ENCODE measurements around the gene RGMA.

The RGMA gene

DNA sequence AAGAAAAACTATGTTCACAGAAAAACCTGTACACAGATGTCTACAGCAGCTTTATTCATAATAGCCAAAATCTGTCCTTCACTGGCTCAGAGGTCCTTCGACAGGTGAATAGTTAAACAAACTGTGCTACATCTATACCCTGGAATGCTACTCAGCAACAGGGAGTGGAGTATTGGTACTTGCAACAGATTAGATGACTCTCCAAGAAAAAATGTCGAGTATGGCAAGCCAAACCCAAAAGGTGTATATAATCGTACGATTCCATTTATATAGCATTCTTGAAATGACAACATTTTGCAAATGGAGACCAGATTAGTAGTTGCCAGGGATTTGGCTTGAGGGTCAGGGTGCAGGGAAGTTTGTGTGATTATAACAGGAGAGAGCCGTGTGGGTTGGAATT lies 22.4 kb upstream of the RGMA start:
- ATAC-seq (replicated peaks) (no peak), DNase-seq (no peak)
- H3K4me3 Mint-ChIP-seq, result no peak overlapping the region
- H3K27me3 Mint-ChIP-seq, result peaks cover 70 to 84% of the 10 kb centered on the region in 2 donors
- no peaks in the 10 kb centered on the region for H3K9me3 Mint-ChIP-seq
- H3K36me3 Mint-ChIP-seq (ENCODE audit: insufficient read depth), result no peaks in the 10 kb centered on the region
- H3K27ac Mint-ChIP-seq, result no peak overlapping the region
- peaks cover 4% of the 10 kb centered on the region in 2 donors for H3K4me1 Mint-ChIP-seq (ENCODE audit: low read depth in 2 of 2)

DNA sequence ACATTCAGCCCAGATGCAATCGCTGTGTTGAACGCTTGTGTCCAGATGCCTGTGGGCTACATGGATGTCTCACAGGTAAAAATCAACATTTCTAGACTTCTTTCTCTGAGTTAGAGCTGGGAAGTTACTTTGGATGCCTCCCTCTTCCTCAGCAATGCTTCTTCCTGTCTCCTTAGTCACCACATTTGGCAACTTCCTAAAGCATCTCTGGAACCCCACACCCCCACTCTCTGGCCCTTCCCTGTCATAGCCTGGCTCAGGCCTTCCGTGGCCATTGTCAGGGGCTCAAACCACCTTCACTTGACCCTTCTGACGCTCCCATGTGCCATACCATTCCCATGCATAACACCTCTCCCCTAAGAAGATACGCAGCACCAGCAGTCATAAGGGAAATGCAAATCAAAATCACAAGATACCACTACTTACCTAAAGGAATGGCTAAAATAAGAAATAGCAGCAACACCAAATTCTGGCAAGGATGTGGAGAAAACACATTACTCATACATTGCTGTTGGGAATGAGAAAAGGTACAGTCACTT lies 21.6 kb upstream of the RGMA start:
- Mint-ChIP-seq H3K36me3 (ENCODE audit: insufficient read depth) (no peaks in the 10 kb centered on the region), H3K4me1 (ENCODE audit: low read depth in 2 of 2) (peaks cover 4% of the 10 kb centered on the region in 2 donors), H3K4me3 (peak overlapping the region in 1 of 2 donors; percentile 8), H3K27ac (no peak overlapping the region), H3K9me3 (no peaks in the 10 kb centered on the region), H3K27me3 (peaks cover 71 to 87% of the 10 kb centered on the region in 2 donors)
- ATAC-seq (replicated peaks) (no peak), DNase-seq (no peak)

DNA sequence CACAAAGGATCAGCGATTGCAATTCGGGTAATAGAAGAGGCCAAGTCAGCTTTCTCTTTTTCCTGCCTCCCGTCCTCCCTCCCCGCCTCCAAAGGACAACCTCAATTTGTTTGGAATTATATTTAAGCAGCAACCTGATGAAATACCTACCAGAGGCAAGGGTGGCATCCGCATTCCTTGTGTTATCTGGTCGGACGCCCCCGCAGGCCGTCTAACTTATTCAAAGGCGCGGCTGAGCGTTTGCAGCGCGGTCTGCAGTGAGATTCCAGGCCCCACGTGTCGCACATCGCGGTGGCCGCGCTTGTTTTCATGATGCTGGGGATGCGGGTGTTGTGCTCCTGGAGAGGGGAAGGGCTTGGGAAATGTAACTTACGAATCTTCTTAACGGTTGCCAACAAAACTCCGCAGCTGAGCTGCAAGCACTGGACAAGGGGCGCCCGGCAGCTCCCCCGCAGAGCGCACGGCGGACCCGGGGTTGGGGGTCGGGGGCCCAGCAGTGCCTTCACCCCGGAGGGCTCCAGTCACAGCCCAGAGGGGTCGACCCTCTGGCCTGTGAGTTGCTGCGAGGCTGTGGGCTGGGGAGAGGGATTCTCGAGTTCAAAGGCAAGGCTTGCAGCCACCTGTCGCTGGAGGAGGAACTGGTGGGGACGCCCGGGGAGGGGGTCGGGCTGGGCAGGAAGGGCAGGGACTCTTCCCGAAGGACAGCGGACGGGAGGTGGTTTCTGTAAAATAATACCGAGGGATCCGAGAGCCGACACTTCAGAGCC lies 20.5 kb upstream of the RGMA start:
- peak overlapping the region; percentile 41 to 55 for H3K4me3 Mint-ChIP-seq
- H3K4me1 Mint-ChIP-seq (ENCODE audit: low read depth in 2 of 2), result peaks cover 4% of the 10 kb centered on the region in 2 donors
- H3K27ac Mint-ChIP-seq, result no peak overlapping the region
- no peak for ATAC-seq (replicated peaks)
- no peaks in the 10 kb centered on the region for H3K9me3 Mint-ChIP-seq
- H3K27me3 Mint-ChIP-seq, result peaks cover 73 to 88% of the 10 kb centered on the region in 2 donors
- H3K36me3 Mint-ChIP-seq (ENCODE audit: insufficient read depth), result no peaks in the 10 kb centered on the region
- no peak for DNase-seq

DNA sequence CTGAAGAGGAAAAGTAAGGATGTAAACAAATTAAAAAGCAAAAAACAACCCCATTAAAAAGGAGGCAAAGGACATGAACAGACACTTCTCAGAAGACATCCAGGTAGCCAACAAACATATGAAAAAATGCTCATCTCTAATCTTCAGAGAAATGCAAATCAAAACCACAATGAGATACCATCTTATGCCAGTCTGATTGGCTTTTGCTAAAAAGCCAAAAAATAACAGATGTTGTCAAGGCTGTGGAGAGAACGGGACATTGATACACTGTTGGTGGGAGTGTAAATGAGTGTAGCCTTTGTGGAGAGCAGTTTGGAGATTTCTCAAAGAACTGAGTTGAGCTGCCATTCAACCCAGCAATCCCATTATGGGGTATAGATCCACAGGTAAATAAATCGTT lies 18.6 kb upstream of the RGMA start:
- Mint-ChIP-seq H3K27me3 (peaks cover 77 to 93% of the 10 kb centered on the region in 2 donors), H3K9me3 (no peaks in the 10 kb centered on the region), H3K4me1 (ENCODE audit: low read depth in 2 of 2) (peaks cover 4% of the 10 kb centered on the region in 2 donors), H3K36me3 (ENCODE audit: insufficient read depth) (no peaks in the 10 kb centered on the region), H3K27ac (no peak overlapping the region), H3K4me3 (no peak overlapping the region)
- DNase-seq (no peak), ATAC-seq (replicated peaks) (no peak)

DNA sequence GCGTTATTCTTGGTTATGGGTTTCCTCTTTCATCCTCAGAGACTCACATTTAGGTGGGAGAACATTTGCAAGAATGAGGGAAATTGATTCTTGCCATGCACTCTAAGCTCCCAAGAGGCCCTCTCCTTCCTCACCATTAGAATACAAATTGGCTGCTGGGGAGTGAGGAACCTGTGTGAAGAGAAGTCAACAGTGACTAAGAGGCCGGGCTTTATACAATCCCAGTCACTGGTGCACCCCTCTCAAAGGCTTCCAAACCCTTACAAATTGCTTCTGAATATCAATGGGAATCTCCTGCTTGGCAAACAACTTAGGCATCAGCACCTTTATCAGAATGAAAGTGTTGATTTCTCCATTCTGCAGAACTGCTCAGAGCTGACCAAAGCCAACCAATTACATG lies 16.5 kb upstream of the RGMA start:
- Mint-ChIP-seq H3K4me3 (no peak overlapping the region), H3K4me1 (ENCODE audit: low read depth in 2 of 2) (peaks cover 1 to 4% of the 10 kb centered on the region in 2 donors), H3K27me3 (peaks cover 60 to 78% of the 10 kb centered on the region in 2 donors), H3K27ac (no peak overlapping the region), H3K9me3 (no peaks in the 10 kb centered on the region), H3K36me3 (ENCODE audit: insufficient read depth) (no peaks in the 10 kb centered on the region)
- ATAC-seq (replicated peaks), result no peak
- no peak for DNase-seq

DNA sequence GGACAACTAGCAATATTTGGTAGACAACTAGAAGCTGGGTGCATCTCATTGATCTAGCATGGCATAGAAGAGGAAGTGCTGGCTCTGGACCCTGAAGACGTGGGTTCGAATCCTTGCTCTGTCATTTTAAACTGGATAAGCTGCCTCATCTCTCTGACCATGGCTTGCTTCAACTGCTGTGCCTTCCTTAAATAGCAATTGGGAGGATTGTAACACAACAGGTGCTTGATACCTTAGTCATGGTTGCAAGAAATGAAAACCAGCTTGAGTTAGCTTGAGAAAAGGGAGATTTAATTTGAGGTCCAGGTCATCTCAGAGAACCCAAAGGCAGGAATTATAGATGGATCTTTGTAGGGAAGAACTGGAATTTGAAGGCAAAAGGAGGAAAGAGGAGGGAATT lies 14.8 kb upstream of the RGMA start:
- DNase-seq (no peak), ATAC-seq (replicated peaks) (no peak)
- H3K36me3 Mint-ChIP-seq (ENCODE audit: insufficient read depth), result no peaks in the 10 kb centered on the region
- H3K4me1 Mint-ChIP-seq (ENCODE audit: low read depth in 2 of 2), result no peaks in the 10 kb centered on the region
- H3K27ac Mint-ChIP-seq, result no peak overlapping the region
- no peak overlapping the region for H3K4me3 Mint-ChIP-seq
- no peaks in the 10 kb centered on the region for H3K9me3 Mint-ChIP-seq
- peaks cover 55 to 79% of the 10 kb centered on the region in 2 donors for H3K27me3 Mint-ChIP-seq

DNA sequence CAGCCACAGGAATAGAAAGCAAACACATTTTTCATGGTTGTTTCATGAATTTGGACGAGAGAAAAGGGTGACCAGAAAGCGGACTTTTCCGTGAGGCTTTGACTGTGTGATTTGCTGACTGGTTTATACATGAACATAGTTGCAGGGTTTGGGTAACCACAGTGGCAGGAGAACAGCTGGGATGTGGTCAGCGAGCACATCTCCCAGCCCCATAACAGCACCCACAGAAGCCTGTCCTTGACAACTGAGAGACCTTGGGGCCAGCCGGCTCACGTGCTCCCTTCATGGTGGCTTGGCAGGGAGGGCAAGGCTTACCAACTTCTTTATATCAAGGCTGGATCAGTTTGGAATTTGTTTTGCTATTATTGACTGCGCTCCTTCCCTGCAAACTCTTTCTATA lies 13.2 kb upstream of the RGMA start:
- Mint-ChIP-seq H3K4me3 (no peak overlapping the region), H3K27ac (no peak overlapping the region), H3K4me1 (ENCODE audit: low read depth in 2 of 2) (no peaks in the 10 kb centered on the region), H3K9me3 (no peaks in the 10 kb centered on the region), H3K36me3 (ENCODE audit: insufficient read depth) (no peaks in the 10 kb centered on the region), H3K27me3 (peaks cover 40 to 63% of the 10 kb centered on the region in 2 donors)
- no peak for DNase-seq
- ATAC-seq (replicated peaks), result no peak

DNA sequence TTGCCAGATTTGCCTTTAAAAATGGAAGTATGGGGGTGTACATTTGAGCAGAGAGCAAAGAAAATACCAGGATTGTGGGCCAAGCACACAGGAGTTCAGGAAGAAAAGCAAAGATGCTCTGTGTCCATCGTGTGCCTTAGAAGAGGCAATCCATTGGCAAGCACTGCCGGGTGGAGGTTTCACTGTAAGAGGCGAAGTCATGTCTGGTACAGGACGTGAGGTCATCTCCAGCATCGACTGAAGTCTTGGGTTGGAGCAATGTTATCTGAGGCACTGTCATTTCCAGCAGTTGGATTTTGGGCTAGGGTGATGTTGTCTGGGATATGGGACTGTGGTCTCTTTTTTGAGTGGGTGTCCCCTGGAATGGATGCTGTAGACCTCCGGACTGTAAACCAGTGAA lies 4.8 kb upstream of the RGMA start:
- Mint-ChIP-seq H3K27me3 (peaks cover 19 to 23% of the 10 kb centered on the region in 2 donors), H3K27ac (no peak overlapping the region), H3K4me3 (no peak overlapping the region), H3K36me3 (ENCODE audit: insufficient read depth) (no peaks in the 10 kb centered on the region), H3K9me3 (no peaks in the 10 kb centered on the region), H3K4me1 (ENCODE audit: low read depth in 2 of 2) (peaks cover 0 to 7% of the 10 kb centered on the region in 2 donors)
- ATAC-seq (replicated peaks) (no peak), DNase-seq (no peak)

DNA sequence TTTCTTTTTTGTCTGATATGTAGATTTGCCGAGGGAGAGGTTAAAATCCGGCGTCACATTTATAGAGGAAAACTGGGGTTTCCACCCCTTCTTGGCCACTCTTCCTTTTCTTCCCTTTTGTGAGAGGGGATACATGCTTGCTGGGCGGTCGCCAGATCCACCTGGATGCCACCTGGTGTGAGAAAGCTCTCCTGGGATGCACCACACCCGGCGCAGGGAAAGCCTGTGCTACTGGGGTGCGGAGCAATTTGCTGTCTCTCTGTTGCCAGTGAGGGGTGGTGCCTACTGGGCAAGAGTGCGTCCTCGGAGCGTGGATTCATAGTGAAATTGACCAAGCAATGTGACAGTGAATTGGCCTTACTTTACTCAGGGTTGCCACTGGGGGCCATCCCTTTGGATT lies 2.5 kb upstream of the RGMA start:
- ATAC-seq (replicated peaks) (no peak), DNase-seq (no peak)
- H3K27ac Mint-ChIP-seq, result no peak overlapping the region
- no peaks in the 10 kb centered on the region for H3K9me3 Mint-ChIP-seq
- H3K36me3 Mint-ChIP-seq (ENCODE audit: insufficient read depth), result peaks cover 5% of the 10 kb centered on the region
- no peak overlapping the region for H3K4me3 Mint-ChIP-seq
- peaks cover 6 to 15% of the 10 kb centered on the region in 2 donors for H3K4me1 Mint-ChIP-seq (ENCODE audit: low read depth in 2 of 2)
- H3K27me3 Mint-ChIP-seq, result peaks cover 41 to 45% of the 10 kb centered on the region in 2 donors

DNA sequence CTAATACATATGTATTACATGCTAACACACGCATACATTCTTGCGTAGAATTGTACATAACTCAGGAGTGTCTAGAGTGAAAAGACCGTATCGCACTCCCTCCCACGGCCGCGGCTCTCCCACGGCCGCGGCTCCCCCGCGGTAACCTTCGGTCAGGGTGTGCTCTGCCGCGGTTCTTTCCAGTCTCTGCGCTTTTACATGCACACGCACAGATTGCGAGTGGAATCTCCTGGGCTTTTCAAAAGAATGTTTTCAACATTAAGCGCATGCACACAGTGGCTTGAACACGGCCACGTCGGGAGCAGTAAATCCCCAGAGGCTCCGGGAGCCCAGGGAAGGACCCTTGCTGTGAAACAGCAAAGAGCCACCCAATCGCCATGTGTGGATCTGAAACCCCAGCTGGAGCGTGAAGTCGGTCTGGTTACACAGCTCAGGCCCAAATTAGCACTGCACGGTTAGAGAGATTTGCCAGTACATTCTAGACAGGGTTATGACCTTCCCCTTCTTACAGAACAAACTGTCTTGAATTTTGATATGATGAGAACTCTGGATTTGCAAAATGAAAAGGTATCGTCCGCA lies 805 bp upstream of the RGMA start:
- H3K27ac Mint-ChIP-seq, result no peak overlapping the region
- H3K27me3 Mint-ChIP-seq, result peaks cover 57% of the 10 kb centered on the region in 2 donors
- peak overlapping the region; percentile 58 to 72 for H3K4me3 Mint-ChIP-seq
- DNase-seq, result no peak
- no peak for ATAC-seq (replicated peaks)
- peaks cover 7% of the 10 kb centered on the region for H3K36me3 Mint-ChIP-seq (ENCODE audit: insufficient read depth)
- H3K9me3 Mint-ChIP-seq, result no peaks in the 10 kb centered on the region
- H3K4me1 Mint-ChIP-seq (ENCODE audit: low read depth in 2 of 2), result peaks cover 6 to 13% of the 10 kb centered on the region in 2 donors

DNA sequence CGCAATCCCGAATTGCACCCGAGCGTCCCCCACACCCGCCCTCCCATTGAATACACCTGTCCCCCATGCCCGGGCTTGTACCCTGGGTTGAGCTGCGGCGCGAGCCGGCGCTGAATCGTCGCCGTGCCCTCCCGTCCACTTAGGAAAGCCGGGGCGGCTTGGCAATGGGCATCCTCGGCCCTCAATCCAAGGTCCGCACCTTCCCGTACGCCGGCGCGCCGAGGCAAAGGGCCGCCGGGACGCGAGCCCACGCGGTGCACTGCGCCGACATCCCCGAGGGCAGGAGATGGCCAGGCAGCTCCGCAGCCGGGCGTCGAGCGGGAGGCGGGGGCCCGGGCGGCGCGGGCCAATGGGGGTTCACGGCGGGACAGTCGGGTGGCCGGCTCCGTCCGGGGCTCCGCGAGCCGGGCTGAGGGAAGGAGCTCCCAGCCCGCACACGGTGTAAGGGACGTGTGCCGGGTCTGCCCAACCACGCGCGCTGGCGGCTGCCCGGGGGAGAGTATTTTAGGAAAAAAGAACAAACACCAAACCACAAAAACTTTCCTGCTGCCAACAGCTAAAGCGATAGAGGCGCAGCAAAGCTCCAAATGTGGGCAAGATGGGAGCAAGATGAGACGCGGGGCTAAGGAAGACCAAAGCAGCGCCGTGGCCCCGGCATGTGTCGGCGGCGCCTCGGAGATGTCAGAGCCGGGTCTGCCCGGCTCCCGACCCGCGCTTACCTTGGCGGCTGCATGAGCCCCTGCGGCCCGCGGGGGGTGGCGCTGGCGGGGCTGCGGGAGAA lies 621 bp downstream of the RGMA start:
- H3K4me3 Mint-ChIP-seq, result peak overlapping the region; percentile 79 to 87
- peaks cover 68 to 71% of the 10 kb centered on the region in 2 donors for H3K27me3 Mint-ChIP-seq
- peaks cover 7% of the 10 kb centered on the region for H3K36me3 Mint-ChIP-seq (ENCODE audit: insufficient read depth)
- peak overlapping the region in 1 of 2 donors; percentile 65 for H3K27ac Mint-ChIP-seq
- no peaks in the 10 kb centered on the region for H3K9me3 Mint-ChIP-seq
- peaks cover 6 to 13% of the 10 kb centered on the region in 2 donors for H3K4me1 Mint-ChIP-seq (ENCODE audit: low read depth in 2 of 2)
- DNase-seq (peak in 2 of 3 experiments; percentile 13 to 19), ATAC-seq (replicated peaks) (peak; percentile 41)

DNA sequence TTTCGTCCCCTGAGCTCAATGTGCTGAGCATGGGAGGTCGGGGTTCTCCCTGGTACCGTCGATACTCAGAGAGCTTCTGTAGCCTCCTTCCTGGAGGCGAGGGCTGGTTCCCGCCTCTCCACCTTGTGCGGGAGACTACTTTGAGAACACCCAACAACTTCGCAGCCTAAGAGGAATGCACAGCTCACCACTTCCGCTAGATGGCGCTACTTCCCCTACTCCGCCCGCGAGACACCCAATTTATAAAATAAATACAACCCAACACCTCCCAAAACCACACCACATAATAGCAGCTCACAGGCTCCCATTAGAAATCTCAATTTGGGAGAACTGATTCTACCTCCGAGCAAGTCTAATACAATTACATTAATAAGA lies 1.2 kb downstream of the RGMA start:
- Mint-ChIP-seq H3K9me3 (no peaks in the 10 kb centered on the region), H3K4me1 (ENCODE audit: low read depth in 2 of 2) (peaks cover 6 to 13% of the 10 kb centered on the region in 2 donors), H3K36me3 (ENCODE audit: insufficient read depth) (peaks cover 7% of the 10 kb centered on the region), H3K27ac (peak overlapping the region in 1 of 2 donors; percentile 65), H3K4me3 (peak overlapping the region; percentile 79 to 87), H3K27me3 (peaks cover 74 to 76% of the 10 kb centered on the region in 2 donors)
- DNase-seq (peak; percentile 73 to 80 (median 75)), ATAC-seq (replicated peaks) (peak; percentile 75)

DNA sequence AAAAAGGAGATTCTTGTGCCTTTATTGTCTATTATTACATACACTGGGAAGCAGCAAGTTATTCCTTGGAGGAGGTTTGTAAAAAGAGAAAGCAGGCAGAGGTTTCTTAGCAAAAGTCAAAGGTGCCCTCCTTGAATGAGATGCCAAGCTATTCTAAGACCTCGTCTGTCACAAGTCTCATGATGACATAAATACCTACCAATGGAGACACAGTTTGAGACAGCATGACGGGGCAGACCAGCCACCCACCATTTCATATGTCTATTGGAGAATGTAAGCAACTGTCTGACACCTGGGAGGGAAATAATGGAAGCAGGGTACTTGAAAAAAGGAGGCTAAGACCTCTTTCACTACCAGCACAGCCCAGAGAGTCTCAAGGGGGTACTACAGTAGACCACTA lies 2.2 kb downstream of the RGMA start:
- ATAC-seq (replicated peaks) (no peak), DNase-seq (no peak)
- Mint-ChIP-seq H3K36me3 (ENCODE audit: insufficient read depth) (peaks cover 7% of the 10 kb centered on the region), H3K4me3 (no peak overlapping the region), H3K27me3 (peaks cover 83 to 87% of the 10 kb centered on the region in 2 donors), H3K4me1 (ENCODE audit: low read depth in 2 of 2) (peaks cover 6 to 13% of the 10 kb centered on the region in 2 donors), H3K27ac (no peak overlapping the region), H3K9me3 (no peaks in the 10 kb centered on the region)
